HepG2 (cell line): ENCODE data around the gene ARCN1. TPM values are rescaled to one million over a fixed set of nuclear protein-coding genes. Genes with fewer than 3 reads are reported as not detected.
A peak's percentile ranks its signal among the peaks of the same experiment; 100 is the strongest.

Experiments used
- DMAP1 ChIP-seq: IDR thresholded peaks from 2 replicates; pipeline ENCODE4 v1.6.1; 2016
- GPN1 ChIP-seq: sonication (generic); formaldehyde crosslinking; IDR thresholded peaks from 2 replicates; pipeline ENCODE4 v1.5.1; 2020; ENCODE audit warnings: missing genetic modification reagents, borderline replicate concordance
- HMG20B ChIP-seq: conservative IDR thresholded peaks from 2 replicates; pipeline ENCODE4 v1.6.1; 2016; ENCODE audit warnings: missing genetic modification reagents, missing compliant biosample characterization
- KDM5A ChIP-seq: fragments of 200-600 bp; sonication (generic); IDR thresholded peaks from 2 replicates; pipeline ENCODE4 v1.7.0; 2018; ENCODE audit warnings: antibody characterized with exemption, mild to moderate bottlenecking, low read length, borderline replicate concordance
- KLF16 ChIP-seq, 2 experiments: sonication (generic) in 1 of 2; formaldehyde crosslinking in 1 of 2; IDR thresholded peaks; 2 replicates each; pipeline versions ENCODE4 v1.6.1 to v1.8.0; 2016 to 2023; ENCODE audit warnings: missing genetic modification reagents in 2 of 2, missing compliant biosample characterization in 1 of 2
- PHF8 ChIP-seq: sonication (generic); formaldehyde crosslinking; IDR thresholded peaks from 2 replicates; pipeline ENCODE4 v1.5.0; 2020; ENCODE audit warnings: missing genetic modification reagents
- POLR2G ChIP-seq: fragments of 200-400 bp; formaldehyde crosslinking; IDR thresholded peaks from 2 replicates; pipeline ENCODE4 v1.6.1; 2018; ENCODE audit warnings: mild to moderate bottlenecking, low read depth, low read length, moderate library complexity
- RAD21 ChIP-seq: fragments of 450-650 bp; formaldehyde crosslinking; IDR thresholded peaks from 2 replicates; pipeline ENCODE4 v1.5.0; 2020; ENCODE audit warnings: mild to moderate bottlenecking
- RELA ChIP-seq: sonication (generic); formaldehyde crosslinking; IDR thresholded peaks from 2 replicates; pipeline ENCODE4 v1.4.0; 2020; ENCODE audit warnings: missing genetic modification reagents
- RFX1 ChIP-seq: fragments of 450-650 bp; IDR thresholded peaks from 2 replicates; pipeline ENCODE4 v1.6.1; 2017
- SAP130 ChIP-seq: IDR thresholded peaks from 2 replicates; pipeline ENCODE4 v1.6.1; 2016; ENCODE audit warnings: low read depth
- TCF12 ChIP-seq, 2 experiments: fragments of 450-650 bp in 1 of 2; sonication (generic) in 1 of 2; formaldehyde crosslinking in 1 of 2; IDR thresholded peaks; 2 replicates each; pipeline versions ENCODE4 v1.6.1 to v1.8.0; 2017 to 2022; ENCODE audit warnings: antibody characterized with exemption in 1 of 2, mild to moderate bottlenecking in 1 of 2, missing genetic modification reagents in 1 of 2, moderate library complexity in 1 of 2
- THAP11 ChIP-seq: IDR thresholded peaks from 2 replicates; pipeline ENCODE4 v1.6.1; 2016; ENCODE audit warnings: missing biosample characterization, missing genetic modification reagents
- TP53 ChIP-seq: sonication (generic); formaldehyde crosslinking; conservative IDR thresholded peaks from 2 replicates; pipeline ENCODE4 v1.4.0; 2020; ENCODE audit warnings: missing genetic modification reagents
- ZFP90 ChIP-seq: sonication (generic); formaldehyde crosslinking; IDR thresholded peaks from 2 replicates; pipeline ENCODE4 v1.8.0; 2022; ENCODE audit warnings: missing genetic modification reagents, mild to moderate bottlenecking, inconsistent platforms, borderline replicate concordance
- ZKSCAN1 ChIP-seq: fragments of 150-350 bp; IDR thresholded peaks from 2 replicates; pipeline ENCODE4 v1.6.1; 2014; ENCODE audit warnings: low read length
- ZNF3 ChIP-seq: IDR thresholded peaks from 2 replicates; pipeline ENCODE4 v1.7.0; 2017; ENCODE audit warnings: inconsistent platforms
- ZNF30 ChIP-seq: sonication (generic); formaldehyde crosslinking; IDR thresholded peaks from 2 replicates; pipeline ENCODE4 v1.5.0; 2020; ENCODE audit warnings: mild to moderate bottlenecking, missing genetic modification reagents
- ZNF430 ChIP-seq: sonication (generic); formaldehyde crosslinking; IDR thresholded peaks from 2 replicates; pipeline ENCODE4 v1.9.0; 2021; ENCODE audit warnings: mild to moderate bottlenecking, missing genetic modification reagents
- ZNF547 ChIP-seq: sonication (generic); formaldehyde crosslinking; IDR thresholded peaks from 2 replicates; pipeline ENCODE4 v1.5.1; 2020; ENCODE audit warnings: mild to moderate bottlenecking, missing genetic modification reagents
- ZNF772 ChIP-seq: sonication (generic); formaldehyde crosslinking; IDR thresholded peaks from 2 replicates; pipeline ENCODE4 v1.5.0; 2020; ENCODE audit warnings: mild to moderate bottlenecking, missing genetic modification reagents
- ZSCAN21 ChIP-seq: sonication (generic); formaldehyde crosslinking; IDR thresholded peaks from 2 replicates; pipeline ENCODE4 v1.8.0; 2022; ENCODE audit warnings: mild to moderate bottlenecking, missing genetic modification reagents, moderate library complexity, borderline replicate concordance
- polyA plus RNA-seq, 8 experiments: library from polyadenylated mRNA; depleted of rRNA in 3 of 8; stranded (reverse) in 7 of 8; unstranded in 1 of 8; fragments of >200 nt; fragmentation: Illumina TruSeq in 4 of 8; extraction: Trizol in 4 of 8; gene quantifications; 2 replicates each; pipeline versions ENCODE4 v1.2.1 to v1.2.3, GENCODE V29; 2011 to 2016; ENCODE audit warnings: low read depth in 4 of 8, missing spikeins in 1 of 8, mixed read lengths in 1 of 8; ENCODE audit not compliant: insufficient read depth in 1 of 8
- total RNA-seq, 5 experiments: library from RNA; depleted of rRNA; stranded (reverse); fragments of >200 nt; fragmentation: Illumina TruSeq; extraction: Trizol; gene quantifications; 2 replicates each; pipeline ENCODE4 v1.2.3, GENCODE V29; 2016; ENCODE audit warnings: low read depth in 1 of 5
- TF ChIP-seq, protein P1 (sequence below): sonication (generic); formaldehyde crosslinking; IDR thresholded peaks from 2 replicates; pipeline ENCODE4 v1.5.1; 2020; ENCODE audit warnings: mild to moderate bottlenecking, moderate library complexity, missing genetic modification reagents
- TF ChIP-seq, protein P2 (sequence below): sonication (generic); formaldehyde crosslinking; IDR thresholded peaks from 2 replicates; pipeline ENCODE4 v1.5.1; 2020; ENCODE audit warnings: missing genetic modification reagents, mild to moderate bottlenecking, borderline replicate concordance
- TF ChIP-seq, protein P3 (sequence below): sonication (generic); formaldehyde crosslinking; IDR thresholded peaks from 2 replicates; pipeline ENCODE4 v1.8.0; 2022; ENCODE audit warnings: missing genetic modification reagents, mild to moderate bottlenecking, inconsistent platforms, borderline replicate concordance

ARCN1 gene
- total and polyA plus RNA-seq, 2 of the 13 experiments (the other 11 are each of a cell fraction or from before 2014, with no cell fraction given): 148 to 200 TPM

DNA sequence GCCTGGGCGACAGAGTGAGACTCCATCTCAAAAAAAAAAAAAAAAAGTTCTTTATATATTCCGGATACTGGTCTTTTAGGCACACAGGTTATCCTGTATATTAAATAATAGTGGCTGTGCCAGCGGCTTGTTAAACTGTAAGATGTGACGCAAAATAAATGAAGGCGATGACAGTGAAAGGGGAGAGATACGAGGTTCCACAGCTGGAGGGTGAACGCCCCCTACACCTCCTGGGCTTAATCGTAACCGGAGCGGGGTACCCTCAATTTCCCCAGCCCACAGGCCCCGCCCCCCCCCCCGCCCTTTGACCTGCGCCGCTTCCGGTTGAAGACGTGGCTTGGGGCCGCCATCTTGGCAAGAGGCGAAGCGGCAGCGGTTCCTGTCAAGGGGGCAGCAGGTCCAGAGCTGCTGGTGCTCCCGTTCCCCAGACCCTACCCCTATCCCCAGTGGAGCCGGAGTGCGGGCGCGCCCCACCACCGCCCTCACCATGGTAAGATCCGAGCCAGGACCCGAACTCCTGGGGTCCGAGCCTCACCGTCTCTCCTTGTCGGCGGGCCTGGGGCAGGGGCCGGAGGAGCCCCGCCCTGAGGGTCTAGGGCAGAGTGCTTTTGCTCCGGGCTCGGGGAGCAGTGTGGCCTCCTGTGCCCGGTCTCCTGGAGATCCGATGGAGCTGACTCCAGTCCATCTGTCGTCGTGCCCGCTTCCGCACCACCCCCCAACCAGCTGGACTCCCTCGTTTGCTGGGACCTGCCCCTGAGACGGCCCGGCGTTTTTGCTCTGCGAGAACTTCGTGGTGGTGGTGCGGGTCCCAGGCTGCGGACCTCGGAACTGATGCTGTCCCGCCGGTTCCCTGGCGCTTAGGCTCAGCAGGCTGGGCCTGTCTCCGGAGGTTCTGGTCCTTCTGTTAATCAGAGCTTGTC lies at the start of gene ARCN1 (continued):
- TF ChIP-seq, protein P1, sequence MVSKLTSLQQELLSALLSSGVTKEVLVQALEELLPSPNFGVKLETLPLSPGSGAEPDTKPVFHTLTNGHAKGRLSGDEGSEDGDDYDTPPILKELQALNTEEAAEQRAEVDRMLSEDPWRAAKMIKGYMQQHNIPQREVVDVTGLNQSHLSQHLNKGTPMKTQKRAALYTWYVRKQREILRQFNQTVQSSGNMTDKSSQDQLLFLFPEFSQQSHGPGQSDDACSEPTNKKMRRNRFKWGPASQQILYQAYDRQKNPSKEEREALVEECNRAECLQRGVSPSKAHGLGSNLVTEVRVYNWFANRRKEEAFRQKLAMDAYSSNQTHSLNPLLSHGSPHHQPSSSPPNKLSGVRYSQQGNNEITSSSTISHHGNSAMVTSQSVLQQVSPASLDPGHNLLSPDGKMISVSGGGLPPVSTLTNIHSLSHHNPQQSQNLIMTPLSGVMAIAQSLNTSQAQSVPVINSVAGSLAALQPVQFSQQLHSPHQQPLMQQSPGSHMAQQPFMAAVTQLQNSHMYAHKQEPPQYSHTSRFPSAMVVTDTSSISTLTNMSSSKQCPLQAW: no peak
- peak; percentile 53; the same call in 1 of the 2 replicates for TF ChIP-seq ZSCAN21
- peak; percentile 55 for TF ChIP-seq THAP11 (CRISPR knock-in tag)
- TF ChIP-seq TCF12 (IDR thresholded peaks at IDR 0.05): no peak
- TF ChIP-seq TCF12 (CRISPR knock-in tag; IDR thresholded peaks at IDR 0.05): no peak
- TF ChIP-seq TP53: 0 out of 2 replicates have a peak, but pooled peaks have one; percentile 3
- TF ChIP-seq ZNF3: 0 out of 2 replicates have a peak, but pooled peaks have one; percentile 26
- TF ChIP-seq RAD21 (CRISPR knock-in tag): peak; percentile 18; the same call in 1 of the 2 replicates
- peak; percentile 39; the same call in 1 of the 2 replicates for TF ChIP-seq KDM5A
- peak; percentile 70 for TF ChIP-seq ZNF547 (CRISPR knock-in tag)
- 0 out of 2 replicates have a peak, but pooled peaks have one; percentile 47 for TF ChIP-seq ZFP90
- TF ChIP-seq, protein P2, sequence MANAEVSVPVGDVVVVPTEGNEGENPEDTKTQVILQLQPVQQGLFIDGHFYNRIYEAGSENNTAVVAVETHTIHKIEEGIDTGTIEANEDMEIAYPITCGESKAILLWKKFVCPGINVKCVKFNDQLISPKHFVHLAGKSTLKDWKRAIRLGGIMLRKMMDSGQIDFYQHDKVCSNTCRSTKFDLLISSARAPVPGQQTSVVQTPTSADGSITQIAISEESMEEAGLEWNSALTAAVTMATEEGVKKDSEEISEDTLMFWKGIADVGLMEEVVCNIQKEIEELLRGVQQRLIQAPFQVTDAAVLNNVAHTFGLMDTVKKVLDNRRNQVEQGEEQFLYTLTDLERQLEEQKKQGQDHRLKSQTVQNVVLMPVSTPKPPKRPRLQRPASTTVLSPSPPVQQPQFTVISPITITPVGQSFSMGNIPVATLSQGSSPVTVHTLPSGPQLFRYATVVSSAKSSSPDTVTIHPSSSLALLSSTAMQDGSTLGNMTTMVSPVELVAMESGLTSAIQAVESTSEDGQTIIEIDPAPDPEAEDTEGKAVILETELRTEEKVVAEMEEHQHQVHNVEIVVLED (CRISPR knock-in tag): peak; percentile 49; the same call in 1 of the 2 replicates
- no peak for TF ChIP-seq RFX1
- TF ChIP-seq PHF8: peak; percentile 92
- TF ChIP-seq ZNF772 (CRISPR knock-in tag): 0 out of 2 replicates have a peak, but pooled peaks have one; percentile 42
- peak; percentile 94 for TF ChIP-seq DMAP1
- TF ChIP-seq ZKSCAN1: no peak
- no peak for TF ChIP-seq RELA (CRISPR knock-in tag)
- peak in 1 of 2 experiments; percentile 43; a peak in 1 of 4 replicates for TF ChIP-seq KLF16 (CRISPR knock-in tag; IDR thresholded peaks at IDR 0.05)
- peak; percentile 40; the same call in 1 of the 2 replicates for TF ChIP-seq SAP130 (CRISPR knock-in tag)
- TF ChIP-seq ZNF430 (CRISPR knock-in tag): no peak
- TF ChIP-seq HMG20B (CRISPR knock-in tag): no peak
- TF ChIP-seq, protein P3, sequence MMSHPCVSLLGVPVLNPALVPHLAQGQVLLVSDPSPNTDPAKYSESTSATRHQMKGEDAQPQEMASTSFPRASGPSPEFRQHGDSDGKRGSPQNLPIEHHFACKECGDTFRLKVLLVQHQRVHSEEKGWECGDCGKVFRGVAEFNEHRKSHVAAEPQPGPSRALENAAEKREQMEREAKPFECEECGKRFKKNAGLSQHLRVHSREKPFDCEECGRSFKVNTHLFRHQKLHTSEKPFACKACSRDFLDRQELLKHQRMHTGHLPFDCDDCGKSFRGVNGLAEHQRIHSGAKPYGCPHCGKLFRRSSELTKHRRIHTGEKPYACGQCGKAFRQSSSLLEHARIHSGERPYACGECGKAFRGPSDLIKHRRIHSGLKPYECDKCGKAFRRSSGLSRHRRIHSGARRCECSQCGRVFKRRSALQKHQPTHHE (CRISPR knock-in tag): peak; percentile 61; the same call in 1 of the 2 replicates
- peak; percentile 85 for TF ChIP-seq POLR2G
- TF ChIP-seq ZNF30 (CRISPR knock-in tag): no peak
- 0 out of 2 replicates have a peak, but pooled peaks have one; percentile 48 for TF ChIP-seq GPN1 (CRISPR knock-in tag)
